SK-N-SH treated with all-trans-retinoic acid at 6 μM for 48 hours (cell line): ENCODE data around the gene FMNL1.

Source experiments
- ATAC-seq: fragments of 200-7000 bp; cut with Tn5 transposase; 3 replicates; pipeline ENCODE4 v1.9.1; 2020; ENCODE audit warnings: mild to moderate bottlenecking, moderate library complexity
- ARNTL ChIP-seq: fragments of 450-650 bp; formaldehyde crosslinking; IDR thresholded peaks from 2 replicates; pipeline ENCODE4 v1.5.0; 2020; ENCODE audit warnings: low read depth, mild to moderate bottlenecking, moderate library complexity, borderline replicate concordance
- BACH2 ChIP-seq: fragments of 250-450 bp; sonication (Bioruptor Pico); IDR thresholded peaks from 2 replicates; pipeline ENCODE4 v1.9.0; 2021; ENCODE audit warnings: mild to moderate bottlenecking, borderline replicate concordance
- CREB5 ChIP-seq: fragments of 250-450 bp; sonication (Bioruptor Pico); IDR thresholded peaks from 2 replicates; pipeline ENCODE4 v1.5.1; 2020; ENCODE audit warnings: low read depth, mild to moderate bottlenecking, moderate library complexity
- CSRNP3 ChIP-seq: fragments of 250-450 bp; sonication (Bioruptor Pico); IDR thresholded peaks from 2 replicates; pipeline ENCODE4 v1.5.1; 2021; ENCODE audit warnings: mild to moderate bottlenecking, moderate library complexity
- GLIS3 ChIP-seq: fragments of 250-450 bp; sonication (Bioruptor Pico); IDR thresholded peaks from 2 replicates; pipeline ENCODE4 v1.5.0; 2020; ENCODE audit warnings: mild to moderate bottlenecking, moderate library complexity
- ISL1 ChIP-seq: fragments of 250-450 bp; sonication (Bioruptor Pico); IDR thresholded peaks from 2 replicates; pipeline ENCODE4 v2.1.2; 2022; ENCODE audit warnings: mild to moderate bottlenecking, moderate library complexity
- OSR1 ChIP-seq: fragments of 250-450 bp; sonication (Bioruptor Pico); IDR thresholded peaks from 2 replicates; pipeline ENCODE4 v1.8.0; 2022; ENCODE audit warnings: moderate library complexity, mild to moderate bottlenecking, inconsistent platforms
- PATZ1 ChIP-seq: fragments of 250-450 bp; sonication (Bioruptor Pico); IDR thresholded peaks from 2 replicates; pipeline ENCODE4 v1.8.0; 2020; ENCODE audit warnings: mild to moderate bottlenecking, moderate library complexity, borderline replicate concordance
- POU6F1 ChIP-seq: fragments of 250-450 bp; sonication (Bioruptor Pico); IDR thresholded peaks from 2 replicates; pipeline ENCODE4 v1.8.0; 2021; ENCODE audit warnings: low read depth, mild to moderate bottlenecking, moderate library complexity, borderline replicate concordance
- RARB ChIP-seq: fragments of 250-450 bp; sonication (Bioruptor Pico); IDR thresholded peaks from 2 replicates; pipeline ENCODE4 v1.8.0; 2021; ENCODE audit warnings: mild to moderate bottlenecking, moderate library complexity
- SNAI2 ChIP-seq: fragments of 250-450 bp; sonication (Bioruptor Pico); IDR thresholded peaks from 2 replicates; pipeline ENCODE4 v1.5.0; 2020; ENCODE audit warnings: mild to moderate bottlenecking, moderate library complexity
- TCF4 ChIP-seq: fragments of 250-450 bp; sonication (Bioruptor Pico); IDR thresholded peaks from 2 replicates; pipeline ENCODE4 v1.8.0; 2021; ENCODE audit warnings: mild to moderate bottlenecking, moderate library complexity, borderline replicate concordance
- TOX ChIP-seq: fragments of 250-450 bp; sonication (Bioruptor Pico); IDR thresholded peaks from 2 replicates; pipeline ENCODE4 v1.8.0; 2021; ENCODE audit warnings: mild to moderate bottlenecking, moderate library complexity, borderline replicate concordance
- TSHZ2 ChIP-seq: fragments of 250-450 bp; sonication (Bioruptor Pico); IDR thresholded peaks from 2 replicates; pipeline ENCODE4 v1.5.0; 2020; ENCODE audit warnings: mild to moderate bottlenecking, moderate library complexity
- ZFP30 ChIP-seq: fragments of 450-650 bp; formaldehyde crosslinking; IDR thresholded peaks from 2 replicates; pipeline ENCODE4 v1.5.0; 2022; ENCODE audit warnings: mild to moderate bottlenecking, moderate library complexity
- ZNF70 ChIP-seq: fragments of 450-650 bp; formaldehyde crosslinking; IDR thresholded peaks from 2 replicates; pipeline ENCODE4 v1.5.0; 2020; ENCODE audit warnings: mild to moderate bottlenecking, moderate library complexity
- ZNF8 ChIP-seq: fragments of 450-650 bp; formaldehyde crosslinking; IDR thresholded peaks from 2 replicates; pipeline ENCODE4 v1.5.0; 2020; ENCODE audit warnings: mild to moderate bottlenecking, moderate library complexity

Gene FMNL1

GRCh38 chr17:45234641-45235415 is 13.1 kb downstream of the FMNL1 start:
- ATAC-seq: peak; percentile 57
- TF ChIP-seq BACH2 (CRISPR knock-in tag) (no peak), ARNTL (no peak), GLIS3 (CRISPR knock-in tag) (no peak), ZFP30 (no peak), CREB5 (CRISPR knock-in tag) (no peak), ZNF70 (CRISPR knock-in tag) (no peak), PATZ1 (CRISPR knock-in tag) (no peak), RARB (CRISPR knock-in tag) (no peak), TSHZ2 (CRISPR knock-in tag) (no peak), ZNF8 (CRISPR knock-in tag) (no peak), SNAI2 (no peak), TOX (CRISPR knock-in tag) (no peak)

- peak; percentile 83 for ATAC-seq
- no peak for TF ChIP-seq RARB (CRISPR knock-in tag)
- TF ChIP-seq PATZ1 (CRISPR knock-in tag): no peak
- no peak for TF ChIP-seq CREB5 (CRISPR knock-in tag)
- no peak for TF ChIP-seq POU6F1 (CRISPR knock-in tag)
- no peak for TF ChIP-seq TCF4 (CRISPR knock-in tag)
- TF ChIP-seq GLIS3 (CRISPR knock-in tag): no peak
- TF ChIP-seq ISL1 (CRISPR knock-in tag): no peak
- TF ChIP-seq, all 23 proteins: peak for 0
Observed at GRCh38 chr17:45235416-45236281, 14.0 kb downstream of the FMNL1 start.

GRCh38 chr17:45236282-45236606 is 14.6 kb downstream of the FMNL1 start:
- no peak for ATAC-seq
- TF ChIP-seq ZFP30 (no peak), TSHZ2 (CRISPR knock-in tag) (no peak), OSR1 (CRISPR knock-in tag) (no peak), ISL1 (CRISPR knock-in tag) (no peak), CSRNP3 (CRISPR knock-in tag) (no peak), ZNF8 (CRISPR knock-in tag) (no peak), TCF4 (CRISPR knock-in tag) (no peak)
